ENCODE measurements around the gene EDC3.

EDC3 gene

DNA sequence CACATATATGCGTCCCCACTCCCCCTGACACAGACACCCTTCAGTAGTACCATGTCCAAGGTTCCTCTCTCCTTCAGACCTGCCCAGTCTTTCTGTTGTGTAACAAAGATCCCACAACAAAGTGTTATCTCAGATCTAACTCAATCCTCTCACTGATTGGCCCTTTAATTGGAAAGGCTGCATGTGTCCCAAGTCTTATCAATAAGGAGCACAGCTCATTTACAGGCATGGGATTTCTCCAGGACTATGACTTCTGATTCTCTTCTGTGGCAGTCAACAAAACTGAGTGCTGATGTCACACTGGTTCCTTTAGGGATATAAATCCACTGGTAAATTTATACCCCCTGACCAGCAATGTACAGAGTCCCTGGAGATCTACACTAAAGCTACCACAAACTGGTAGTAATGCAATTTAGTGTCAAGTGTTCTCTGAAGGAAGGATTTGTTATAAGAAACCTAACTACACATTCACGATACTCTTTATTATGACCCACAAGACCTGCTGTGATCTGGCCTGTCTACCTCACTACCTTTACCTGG, 52.1 kb downstream of the EDC3 start:
- TF ChIP-seq, protein P1, sequence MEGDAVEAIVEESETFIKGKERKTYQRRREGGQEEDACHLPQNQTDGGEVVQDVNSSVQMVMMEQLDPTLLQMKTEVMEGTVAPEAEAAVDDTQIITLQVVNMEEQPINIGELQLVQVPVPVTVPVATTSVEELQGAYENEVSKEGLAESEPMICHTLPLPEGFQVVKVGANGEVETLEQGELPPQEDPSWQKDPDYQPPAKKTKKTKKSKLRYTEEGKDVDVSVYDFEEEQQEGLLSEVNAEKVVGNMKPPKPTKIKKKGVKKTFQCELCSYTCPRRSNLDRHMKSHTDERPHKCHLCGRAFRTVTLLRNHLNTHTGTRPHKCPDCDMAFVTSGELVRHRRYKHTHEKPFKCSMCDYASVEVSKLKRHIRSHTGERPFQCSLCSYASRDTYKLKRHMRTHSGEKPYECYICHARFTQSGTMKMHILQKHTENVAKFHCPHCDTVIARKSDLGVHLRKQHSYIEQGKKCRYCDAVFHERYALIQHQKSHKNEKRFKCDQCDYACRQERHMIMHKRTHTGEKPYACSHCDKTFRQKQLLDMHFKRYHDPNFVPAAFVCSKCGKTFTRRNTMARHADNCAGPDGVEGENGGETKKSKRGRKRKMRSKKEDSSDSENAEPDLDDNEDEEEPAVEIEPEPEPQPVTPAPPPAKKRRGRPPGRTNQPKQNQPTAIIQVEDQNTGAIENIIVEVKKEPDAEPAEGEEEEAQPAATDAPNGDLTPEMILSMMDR (conservative IDR thresholded peaks at IDR 0.05; ENCODE audit: control insufficient read depth, insufficient read depth, low read depth, low read length): no peak
- DNase-seq (ENCODE audit: low read depth): no peak
- H3K4me3 ChIP-seq (ENCODE audit: control insufficient read depth, low read depth, low read length): no peak overlapping the region

DNA sequence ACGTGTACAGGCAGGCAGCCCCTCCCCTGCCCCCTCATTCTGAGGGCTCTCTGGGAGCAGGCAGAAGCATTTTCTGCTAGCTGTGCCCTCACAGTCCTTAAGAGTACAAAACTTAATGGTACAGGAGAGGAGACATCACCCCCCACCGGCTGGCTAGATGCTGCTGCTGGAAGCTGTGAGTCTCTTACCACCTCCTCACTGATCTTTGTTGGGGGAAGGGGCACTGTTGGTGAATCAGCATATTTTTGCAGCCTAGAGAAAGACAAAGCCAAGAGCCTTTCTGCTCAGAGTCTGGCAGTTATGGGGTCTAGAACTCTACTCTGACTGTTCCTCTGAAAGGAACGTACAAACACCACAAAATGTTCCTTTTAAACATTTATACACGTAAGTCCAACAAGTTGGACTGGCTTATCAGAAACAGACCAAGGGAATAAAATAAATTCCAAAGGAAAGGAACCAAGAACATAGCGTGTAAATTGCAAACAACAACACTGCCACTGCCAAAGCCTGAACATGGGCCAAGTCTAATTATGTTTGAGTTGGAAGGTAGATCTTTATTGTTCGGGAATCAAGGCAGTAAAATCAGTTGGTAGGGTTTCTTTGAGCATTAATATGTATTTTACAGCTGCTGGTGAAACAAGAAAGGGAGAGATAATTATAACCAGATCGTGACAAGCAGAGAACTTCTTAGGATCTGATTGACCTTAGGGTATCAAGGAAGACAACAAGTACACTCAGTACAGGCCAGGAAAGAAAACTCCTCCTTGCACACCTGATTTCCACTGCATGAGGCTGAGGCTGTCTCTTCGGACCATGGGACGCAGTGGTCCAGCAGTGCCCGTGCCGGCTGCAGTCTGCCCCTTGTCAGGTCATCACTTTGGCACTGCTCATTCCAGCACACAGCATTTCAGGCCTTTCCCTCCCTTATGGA, 52.8 kb downstream of the EDC3 start:
- H3K4me3 ChIP-seq (ENCODE audit: control insufficient read depth, low read depth, low read length): no peak overlapping the region
- peak; percentile 42 for DNase-seq (ENCODE audit: low read depth)
- TF ChIP-seq, protein P1 (conservative IDR thresholded peaks at IDR 0.05; ENCODE audit: control insufficient read depth, insufficient read depth, low read depth, low read length): no peak

DNA sequence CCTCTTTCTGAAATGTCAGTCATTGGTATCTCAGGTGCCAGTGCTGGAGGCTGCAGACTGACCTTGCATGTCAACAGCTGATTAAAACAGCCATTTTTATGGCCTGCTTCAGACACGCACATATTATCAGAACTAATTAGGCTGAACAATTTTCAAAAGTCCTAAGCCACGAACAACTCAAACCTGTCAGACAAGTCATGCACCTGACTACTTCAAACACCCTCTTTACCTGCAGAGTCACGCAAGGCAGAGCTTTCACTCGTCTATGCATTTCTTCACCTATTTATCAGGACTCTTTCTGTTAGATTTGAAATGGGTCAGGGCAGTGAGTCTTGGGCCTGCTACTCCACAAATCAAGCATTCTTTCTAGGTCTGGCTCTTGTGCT, 53.5 kb downstream of the EDC3 start:
- H3K4me3 ChIP-seq (ENCODE audit: control insufficient read depth, low read depth, low read length): no peak overlapping the region
- TF ChIP-seq, protein P1 (conservative IDR thresholded peaks at IDR 0.05; ENCODE audit: control insufficient read depth, insufficient read depth, low read depth, low read length): no peak

DNA sequence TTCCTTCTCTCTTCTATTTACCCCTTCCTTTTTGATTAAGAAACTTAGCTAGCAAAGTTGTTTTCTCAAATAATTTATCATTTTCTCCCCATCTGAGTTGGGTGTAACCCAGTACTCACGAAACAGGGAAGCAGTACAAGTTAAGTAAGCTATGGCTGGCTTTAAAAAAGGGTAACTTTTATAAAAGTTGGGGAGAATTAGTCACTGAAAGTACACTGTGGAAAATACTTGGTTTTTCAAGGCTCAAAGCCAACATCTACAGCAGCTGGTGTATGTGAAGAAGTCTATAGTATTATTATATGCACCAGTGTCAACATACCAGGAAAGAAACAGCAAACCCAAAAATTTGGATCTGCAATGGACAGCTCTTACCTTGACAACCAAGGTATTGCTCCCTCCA, 54.7 kb downstream of the EDC3 start:
- no peak for DNase-seq (ENCODE audit: low read depth)
- TF ChIP-seq, protein P1 (conservative IDR thresholded peaks at IDR 0.05; ENCODE audit: control insufficient read depth, insufficient read depth, low read depth, low read length): no peak
- no peak overlapping the region for H3K4me3 ChIP-seq (ENCODE audit: control insufficient read depth, low read depth, low read length)

More for the DNA sequence above, 53.5 kb downstream of the EDC3 start:
- no peak for DNase-seq (ENCODE audit: low read depth)

DNA sequence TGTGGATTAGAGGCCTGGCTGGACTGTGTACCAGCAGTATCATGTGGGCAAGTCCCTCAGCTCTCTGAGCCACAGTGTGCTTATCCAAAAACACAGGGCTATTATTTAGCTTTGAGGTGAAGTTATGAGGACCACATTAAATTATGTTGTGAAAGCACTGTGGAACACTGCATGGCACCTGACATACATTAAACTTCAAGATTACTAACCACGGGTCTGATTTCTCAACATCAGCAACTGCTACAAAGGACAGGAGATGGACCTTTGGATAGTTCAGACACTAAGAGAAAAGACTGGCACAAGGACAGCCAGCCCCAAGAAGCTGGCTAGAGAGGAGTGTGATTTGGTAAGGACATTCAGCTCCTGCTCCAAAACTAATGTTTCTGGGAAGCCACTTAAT, 58.8 kb downstream of the EDC3 start:
- DNase-seq (ENCODE audit: low read depth): no peak
- no peak overlapping the region for H3K4me3 ChIP-seq (ENCODE audit: control insufficient read depth, low read depth, low read length)
- TF ChIP-seq, protein P1 (conservative IDR thresholded peaks at IDR 0.05; ENCODE audit: control insufficient read depth, insufficient read depth, low read depth, low read length): no peak

DNA sequence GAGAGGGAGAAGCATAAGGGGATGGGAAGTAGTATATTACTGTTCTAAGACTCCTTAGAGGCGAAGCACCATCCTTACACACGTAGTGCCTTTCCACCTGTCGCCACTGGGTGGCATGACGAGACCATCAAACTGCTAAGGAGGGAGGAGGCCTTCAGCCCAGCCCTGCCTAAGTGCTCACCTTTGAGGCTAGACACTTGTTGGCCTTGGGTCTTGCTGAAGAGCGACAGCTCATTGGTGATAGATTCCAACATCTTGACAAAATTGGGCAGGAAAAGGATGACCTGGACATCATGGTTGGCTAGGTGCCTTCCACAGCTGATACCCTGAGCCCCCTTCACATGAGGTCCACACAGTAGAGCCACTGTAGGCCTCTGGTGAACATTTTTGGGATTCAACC, 60.6 kb downstream of the EDC3 start:
- peak; percentile 67 for DNase-seq (ENCODE audit: low read depth)
- H3K4me3 ChIP-seq (ENCODE audit: control insufficient read depth, low read depth, low read length): no peak overlapping the region
- TF ChIP-seq, protein P1 (conservative IDR thresholded peaks at IDR 0.05; ENCODE audit: control insufficient read depth, insufficient read depth, low read depth, low read length): peak; percentile 93

All from fibroblast of mammary gland (primary cell).